Activated naive CD4-positive, alpha-beta T cell treated with anti-CD3 and anti-CD28 coated beads for 36 hours (primary cell): Measurements from ENCODE around the gene CPXM2. TPM values are rescaled to one million over a fixed set of nuclear protein-coding genes. Genes with fewer than 3 reads are reported as not detected.

Experiments used
- CTCF ChIA-PET: fragments of 350-600 bp; sonication (Branson Sonifier 250); formaldehyde crosslinking; loops from one replicate; lab custom pipeline; 2021; ENCODE audit warnings: antibody characterized with exemption; lab: Charles Lee
- DNase-seq: peaks from one replicate; pipeline ENCODE4 v3.0.0-alpha.2; 2020
- H3K27ac Mint-ChIP-seq: one replicate; pipeline ENCODE4 v1.8.0; 2021; ENCODE audit warnings: mild to moderate bottlenecking, mixed read lengths
- H3K27me3 Mint-ChIP-seq: one replicate; pipeline ENCODE4 v1.8.0; 2021; ENCODE audit warnings: low read depth, mixed read lengths
- H3K36me3 Mint-ChIP-seq: one replicate; pipeline ENCODE4 v1.8.0; 2021; ENCODE audit warnings: low read depth, mixed read lengths
- H3K4me1 Mint-ChIP-seq: one replicate; pipeline ENCODE4 v1.8.0; 2021; ENCODE audit warnings: low read depth, mixed read lengths
- H3K4me3 Mint-ChIP-seq: one replicate; pipeline ENCODE4 v1.8.0; 2021; ENCODE audit warnings: mild to moderate bottlenecking, moderate library complexity, mixed read lengths
- H3K9me3 Mint-ChIP-seq: one replicate; pipeline ENCODE4 v1.8.0; 2021; ENCODE audit warnings: mixed read lengths
- intact Hi-C: fragments of 100-400 bp; cut with micrococcal nuclease; formaldehyde crosslinking; loops from one replicate; pipeline ENCODE4 v1.15.1; 2023
- total RNA-seq, 2 experiments: library from RNA; stranded (reverse); gene quantifications; one replicate each; pipeline ENCODE4 v1.2.3, GENCODE V29; 2021

The CPXM2 gene
- total RNA-seq = not detected

DNA sequence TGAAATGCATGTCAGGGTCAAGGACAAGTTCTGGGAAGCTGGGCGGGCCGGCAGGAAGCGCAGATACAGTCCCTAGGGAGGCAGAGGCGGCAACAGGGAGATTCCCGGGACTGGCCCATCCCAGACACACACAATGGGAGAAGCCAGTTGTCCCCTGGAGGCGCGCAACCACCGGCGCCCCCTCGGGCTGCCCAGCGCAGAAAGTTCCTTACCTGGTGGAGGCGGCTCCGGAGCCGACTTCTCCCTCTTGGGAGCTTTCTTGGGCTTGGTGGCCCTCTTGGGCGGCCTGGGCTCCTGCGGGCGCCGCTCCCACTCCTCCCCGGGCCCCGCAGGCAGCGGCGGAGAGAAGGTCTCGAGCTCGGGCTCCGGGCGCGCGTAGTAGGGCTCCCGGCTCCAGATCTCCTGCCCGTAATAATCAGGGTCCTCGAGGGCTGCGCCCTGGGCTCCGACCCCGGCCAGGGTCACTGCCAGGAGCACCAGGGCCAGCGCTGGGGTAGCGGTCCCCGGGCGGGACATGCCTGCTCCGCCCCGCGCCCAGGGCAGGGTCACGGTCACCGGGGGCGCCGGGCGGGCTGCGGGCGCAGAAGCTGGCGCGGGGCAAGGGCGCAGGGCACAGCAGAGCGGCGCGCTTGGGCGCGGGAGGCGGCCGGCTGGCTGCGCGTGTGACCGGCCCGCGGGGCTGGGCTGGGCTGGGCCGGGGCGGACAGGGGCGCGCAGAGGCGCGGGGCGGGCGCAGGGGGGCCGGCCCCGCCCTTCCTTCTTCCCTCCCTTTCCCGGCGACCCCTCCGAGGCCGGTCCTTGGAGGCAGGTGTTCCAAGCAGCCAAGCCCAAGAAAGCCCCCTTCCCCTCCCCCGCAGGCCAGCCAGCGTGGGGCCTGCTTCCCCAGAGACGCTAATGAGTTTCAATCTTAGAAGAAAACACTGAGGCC is at the start of gene CPXM2:
Gene CPXM2 (minus strand): TSS at position 664 of the 928 bp plus-strand sequence. CDS start 148 bp downstream, at position 516.
- H3K9me3 Mint-ChIP-seq = no peaks in the 10 kb centered on the region
- intact Hi-C loops = no loop called here

DNA sequence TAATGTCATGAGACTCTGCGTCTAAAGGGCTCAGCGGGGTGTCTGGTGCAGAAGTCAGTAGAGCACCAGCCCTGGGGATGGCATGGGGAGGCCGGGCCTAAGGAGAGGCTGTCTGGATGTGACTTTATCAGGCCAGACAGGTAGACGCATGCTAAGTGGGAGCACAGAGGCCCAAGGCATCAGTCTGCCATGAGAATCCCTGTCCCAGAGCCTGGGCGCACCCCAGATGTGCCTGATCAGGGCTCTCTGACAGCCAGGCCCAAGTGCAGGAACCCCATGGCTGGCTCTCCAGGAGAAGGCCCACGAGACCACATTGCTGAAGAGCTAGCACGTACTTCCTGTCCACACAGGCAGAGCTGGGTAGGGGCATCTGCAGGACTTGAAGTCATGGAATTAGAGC is 48.0 kb upstream of the CPXM2 start:
- CTCF ChIA-PET = no interaction called here
- Mint-ChIP-seq H3K4me1 (no peaks in the 10 kb centered on the region), H3K9me3 (no peaks in the 10 kb centered on the region), H3K36me3 (no peaks in the 10 kb centered on the region), H3K27ac (no peak overlapping the region), H3K4me3 (no peak overlapping the region), H3K27me3 (no peaks in the 10 kb centered on the region)
- intact Hi-C loops = no loop called here
- no peak for DNase-seq

More for the DNA sequence above, at the start of gene CPXM2:
- no peak within 1 kb of the TSS for H3K27ac Mint-ChIP-seq
- DNase-seq = no peak
- peaks cover 20% of the 10 kb centered on the region for H3K27me3 Mint-ChIP-seq
- H3K4me3 Mint-ChIP-seq = no peak within 1 kb of the TSS
- CTCF ChIA-PET = no interaction called here
- H3K4me1 Mint-ChIP-seq = no peaks in the 10 kb centered on the region
- no peaks in the 10 kb centered on the region for H3K36me3 Mint-ChIP-seq

- no peak for DNase-seq
- H3K27me3 Mint-ChIP-seq = no peaks in the 10 kb centered on the region
- no peak overlapping the region for H3K27ac Mint-ChIP-seq
- H3K36me3 Mint-ChIP-seq = no peaks in the 10 kb centered on the region
- no peaks in the 10 kb centered on the region for H3K9me3 Mint-ChIP-seq
- H3K4me3 Mint-ChIP-seq = no peak overlapping the region
- intact Hi-C loops = no loop called here
- no peaks in the 10 kb centered on the region for H3K4me1 Mint-ChIP-seq
- CTCF ChIA-PET = no interaction called here
Observed at GRCh38 chr10:123938890-123939289, 47.3 kb upstream of the CPXM2 start.

DNA sequence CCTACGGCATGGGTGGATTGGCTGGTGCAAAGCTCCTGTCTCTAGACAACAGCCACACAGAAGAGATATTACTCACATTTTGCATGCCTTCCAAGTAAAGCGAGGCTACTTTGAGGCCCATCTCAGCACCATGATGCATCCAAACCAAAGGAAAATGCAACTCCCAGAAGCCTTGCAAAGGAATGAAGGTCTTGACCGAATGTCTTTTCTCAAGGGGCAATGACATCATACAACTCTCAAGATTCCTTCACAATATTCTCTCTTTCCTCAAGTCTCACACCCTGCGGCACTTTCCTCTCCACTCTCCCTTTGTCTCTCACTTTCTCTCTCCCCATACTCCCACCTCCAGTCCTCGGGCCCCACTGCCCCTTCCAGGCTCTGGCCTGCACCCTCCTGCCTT is 44.8 kb upstream of the CPXM2 start:
- CTCF ChIA-PET = no interaction called here
- Mint-ChIP-seq H3K27me3 (no peaks in the 10 kb centered on the region), H3K27ac (no peak overlapping the region), H3K4me1 (no peaks in the 10 kb centered on the region), H3K36me3 (no peaks in the 10 kb centered on the region), H3K4me3 (no peak overlapping the region), H3K9me3 (peaks cover under 1% of the 10 kb centered on the region)
- DNase-seq = no peak
- intact Hi-C loops = no loop called here

GRCh38 chr10:123935680-123936079 is 44.1 kb upstream of the CPXM2 start:
- H3K4me1 Mint-ChIP-seq = no peaks in the 10 kb centered on the region
- CTCF ChIA-PET = interaction anchor here (1.2 kb wide), 1 partner anchor 362 kb away, joined by 4 read pairs; no protein-coding TSS in a partner anchor

GRCh38 chr10:123934846-123935245 is 43.2 kb upstream of the CPXM2 start:
- no peaks in the 10 kb centered on the region for H3K4me1 Mint-ChIP-seq
- DNase-seq = no peak
- intact Hi-C loops = no loop called here
- H3K9me3 Mint-ChIP-seq = peaks cover 7% of the 10 kb centered on the region
- no peaks in the 10 kb centered on the region for H3K27me3 Mint-ChIP-seq
- CTCF ChIA-PET = interaction anchor here (1.2 kb wide), 1 partner anchor 361 kb away, joined by 4 read pairs; no protein-coding TSS in a partner anchor
- H3K4me3 Mint-ChIP-seq = no peak overlapping the region
- H3K27ac Mint-ChIP-seq = no peak overlapping the region
- H3K36me3 Mint-ChIP-seq = no peaks in the 10 kb centered on the region

More at GRCh38 chr10:123935680-123936079, 44.1 kb upstream of the CPXM2 start:
- no peak for DNase-seq
- Mint-ChIP-seq H3K9me3 (peaks cover 7% of the 10 kb centered on the region), H3K27me3 (no peaks in the 10 kb centered on the region), H3K36me3 (no peaks in the 10 kb centered on the region), H3K27ac (no peak overlapping the region), H3K4me3 (no peak overlapping the region)
- intact Hi-C loops = no loop called here

DNA sequence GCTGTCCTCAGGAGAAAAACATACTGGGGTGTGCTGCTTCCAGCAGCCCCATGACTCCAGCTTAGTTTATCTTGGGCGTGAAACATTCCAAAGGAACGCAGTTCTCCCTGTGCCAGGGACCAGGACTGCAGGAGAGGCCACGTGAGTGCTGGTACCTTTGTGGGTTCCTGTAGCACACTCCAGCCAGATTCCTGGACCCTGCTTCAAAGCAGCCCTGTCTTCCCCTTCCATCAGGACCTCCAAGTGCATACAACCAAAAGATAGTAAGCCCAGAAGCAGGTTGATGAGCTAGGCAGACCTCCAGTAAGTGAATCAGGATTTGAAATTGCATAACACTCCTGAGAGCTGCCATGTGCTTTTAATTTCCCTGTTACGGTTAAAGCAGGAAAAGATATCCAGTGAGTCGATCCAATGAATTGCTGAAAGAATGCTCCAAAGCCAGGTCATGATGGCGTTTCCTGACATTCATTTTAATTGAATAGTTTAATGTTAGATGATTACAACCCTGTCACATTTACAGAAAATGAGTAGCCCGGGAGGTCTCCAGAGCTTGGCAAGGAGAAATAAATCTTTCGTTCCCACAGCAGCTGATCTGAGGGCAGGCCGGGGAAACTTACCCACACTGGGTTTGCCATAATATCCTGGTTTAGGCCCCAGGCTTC is 38.9 kb upstream of the CPXM2 start:
- Mint-ChIP-seq H3K27ac (no peak overlapping the region), H3K9me3 (peaks cover 13% of the 10 kb centered on the region), H3K4me3 (no peak overlapping the region), H3K4me1 (peaks cover 9% of the 10 kb centered on the region), H3K36me3 (no peaks in the 10 kb centered on the region), H3K27me3 (peaks cover 17% of the 10 kb centered on the region)
- intact Hi-C loops = no loop called here
- no peak for DNase-seq
- CTCF ChIA-PET = no interaction called here

GRCh38 chr10:123929791-123930190 is 38.2 kb upstream of the CPXM2 start:
- intact Hi-C loops = no loop called here
- peaks cover 18% of the 10 kb centered on the region for H3K27me3 Mint-ChIP-seq
- H3K36me3 Mint-ChIP-seq = no peaks in the 10 kb centered on the region
- H3K9me3 Mint-ChIP-seq = peaks cover 13% of the 10 kb centered on the region
- H3K4me1 Mint-ChIP-seq = peaks cover 9% of the 10 kb centered on the region
- H3K4me3 Mint-ChIP-seq = no peak overlapping the region
- H3K27ac Mint-ChIP-seq = no peak overlapping the region
- no peak for DNase-seq
- CTCF ChIA-PET = no interaction called here

DNA sequence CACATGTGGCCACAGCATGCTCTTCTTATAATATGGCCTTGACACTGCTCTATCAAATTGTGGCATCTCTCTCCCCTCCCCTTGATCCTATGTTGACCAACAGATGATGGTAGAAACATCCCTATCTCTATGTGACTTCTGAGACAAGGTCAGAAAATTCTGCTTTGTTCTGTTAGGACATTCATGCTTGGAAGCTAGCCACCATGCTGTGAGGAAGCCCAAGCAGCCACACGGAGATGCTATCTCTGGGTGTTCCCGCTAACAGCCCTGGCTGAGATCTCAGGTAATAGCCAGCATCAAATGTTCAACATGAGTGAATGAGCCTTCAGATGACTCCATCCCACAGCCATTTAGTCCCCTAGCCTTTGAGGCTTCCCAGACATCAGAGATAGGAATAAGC is 36.8 kb upstream of the CPXM2 start:
- no peak for DNase-seq
- no peak overlapping the region for H3K4me3 Mint-ChIP-seq
- no peak overlapping the region for H3K27ac Mint-ChIP-seq
- no peaks in the 10 kb centered on the region for H3K36me3 Mint-ChIP-seq
- intact Hi-C loops = no loop called here
- CTCF ChIA-PET = no interaction called here
- peaks cover 18% of the 10 kb centered on the region for H3K27me3 Mint-ChIP-seq
- H3K4me1 Mint-ChIP-seq = peaks cover 9% of the 10 kb centered on the region
- H3K9me3 Mint-ChIP-seq = peaks cover 15% of the 10 kb centered on the region

GRCh38 chr10:123926401-123927264 is 35.0 kb upstream of the CPXM2 start:
- peak overlapping the region; percentile 16 for H3K27ac Mint-ChIP-seq
- H3K36me3 Mint-ChIP-seq = no peaks in the 10 kb centered on the region
- intact Hi-C loops = no loop called here
- CTCF ChIA-PET = interaction anchor here (0.7 kb wide), 1 partner anchor 342 kb away, joined by 3 read pairs; no protein-coding TSS in a partner anchor
- peaks cover 9% of the 10 kb centered on the region for H3K4me1 Mint-ChIP-seq
- H3K27me3 Mint-ChIP-seq = peaks cover 25% of the 10 kb centered on the region
- peak; percentile 36 for DNase-seq
- H3K9me3 Mint-ChIP-seq = peaks cover 15% of the 10 kb centered on the region
- H3K4me3 Mint-ChIP-seq = no peak overlapping the region

DNA sequence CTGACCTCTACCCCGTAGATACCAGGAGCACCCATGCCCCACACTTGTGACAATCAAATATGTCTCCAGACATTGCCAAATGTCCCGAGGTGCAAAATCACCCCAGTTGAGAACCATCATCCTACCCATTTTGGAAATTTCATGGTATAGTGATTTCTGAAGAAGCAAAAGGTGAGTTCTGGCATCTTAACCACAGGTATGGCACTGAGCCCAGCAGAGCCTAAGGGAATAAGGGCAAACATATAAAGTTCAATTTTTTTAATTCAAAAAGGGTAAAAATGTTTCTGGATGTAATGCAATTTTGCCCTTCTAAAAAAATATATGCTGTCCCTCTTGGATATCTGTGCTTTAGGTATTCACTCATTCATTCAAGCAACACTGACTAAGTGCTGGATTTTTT is 30.5 kb upstream of the CPXM2 start:
- no peak overlapping the region for H3K27ac Mint-ChIP-seq
- CTCF ChIA-PET = no interaction called here
- H3K36me3 Mint-ChIP-seq = no peaks in the 10 kb centered on the region
- peaks cover 14% of the 10 kb centered on the region for H3K9me3 Mint-ChIP-seq
- DNase-seq = no peak
- H3K4me3 Mint-ChIP-seq = no peak overlapping the region
- peaks cover 8% of the 10 kb centered on the region for H3K4me1 Mint-ChIP-seq
- H3K27me3 Mint-ChIP-seq = peaks cover 14% of the 10 kb centered on the region
- intact Hi-C loops = no loop called here

GRCh38 chr10:123916775-123917174 is 25.2 kb upstream of the CPXM2 start:
- peaks cover 13% of the 10 kb centered on the region for H3K9me3 Mint-ChIP-seq
- H3K27ac Mint-ChIP-seq = no peak overlapping the region
- DNase-seq = no peak
- H3K36me3 Mint-ChIP-seq = no peaks in the 10 kb centered on the region
- peaks cover 8% of the 10 kb centered on the region for H3K27me3 Mint-ChIP-seq
- H3K4me3 Mint-ChIP-seq = no peak overlapping the region
- CTCF ChIA-PET = no interaction called here
- intact Hi-C loops = no loop called here
- no peaks in the 10 kb centered on the region for H3K4me1 Mint-ChIP-seq
